Duodenal mucosa (tissue), 2 donors: ENCODE measurements around the gene CLIP2.
"Not testable (repeated sequence)": the region's sequence is repeated elsewhere in the genome, so short reads cannot be mapped to it uniquely, and the experiment has no call there.

Experiments
- H3K27ac ChIP-seq: one replicate; pipeline ENCODE4 v1.7.0; 2013; ENCODE audit warnings: low read depth, low read length
- H3K27me3 ChIP-seq, 2 donors: one replicate each; pipeline ENCODE4 v1.7.0; 2013; ENCODE audit warnings: low read length in 2 of 2, control low read depth in 1 of 2; ENCODE audit not compliant: insufficient read depth in 2 of 2, control insufficient read depth in 1 of 2
- H3K36me3 ChIP-seq, 2 donors: one replicate each; pipeline ENCODE4 v1.7.0; 2013; ENCODE audit warnings: low read length in 2 of 2, control low read depth in 1 of 2; ENCODE audit not compliant: insufficient read depth in 2 of 2, control insufficient read depth in 1 of 2
- H3K4me1 ChIP-seq, 2 donors: one replicate each; pipeline ENCODE4 v1.7.0; 2013; ENCODE audit warnings: low read length in 2 of 2, control low read depth in 1 of 2; ENCODE audit not compliant: insufficient read depth in 2 of 2, control insufficient read depth in 1 of 2
- H3K4me3 ChIP-seq, 2 donors: one replicate each; pipeline ENCODE4 v1.7.0; 2013; ENCODE audit warnings: low read length in 2 of 2, low read depth in 1 of 2
- H3K9ac ChIP-seq, 2 donors: one replicate each; pipeline ENCODE4 v1.7.0; 2013; ENCODE audit warnings: low read length in 2 of 2, low read depth in 1 of 2
- H3K9me3 ChIP-seq, 2 donors: one replicate each; pipeline ENCODE4 v1.7.0; 2013; ENCODE audit warnings: low read length in 2 of 2, control low read depth in 1 of 2; ENCODE audit not compliant: control insufficient read depth in 1 of 2

CLIP2 gene

GRCh38 chr7:74349621-74350020 is 60.4 kb downstream of the CLIP2 start:
- Histone ChIP-seq H3K4me1 (no peaks in the 10 kb centered on the region), H3K27ac (no peak overlapping the region), H3K4me3 (no peak overlapping the region), H3K9ac (no peak overlapping the region), H3K27me3 (no peaks in the 10 kb centered on the region), H3K36me3 (peaks cover 0 to 11% of the 10 kb centered on the region in 2 donors), H3K9me3 (no peaks in the 10 kb centered on the region)

DNA sequence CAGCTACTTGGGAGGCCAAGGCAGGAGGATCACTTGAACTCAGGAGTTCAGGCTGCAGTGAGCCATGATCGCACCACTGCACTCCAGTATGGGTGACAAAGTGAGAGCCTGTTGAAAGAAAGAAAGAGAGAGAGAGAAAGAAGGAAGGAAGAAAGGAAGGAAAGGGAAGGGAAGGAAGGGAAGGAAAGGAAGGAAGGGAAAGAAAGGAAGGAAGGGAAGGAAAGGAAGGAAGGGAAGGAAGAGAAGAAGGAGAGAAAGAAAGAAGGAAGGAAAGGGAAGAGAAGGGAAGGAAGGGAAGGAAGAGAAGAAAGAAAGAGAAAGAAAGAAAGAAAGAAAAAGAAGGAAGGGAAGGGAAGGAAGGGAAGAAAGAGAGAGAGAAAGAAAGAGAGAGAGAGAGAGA is 61.5 kb downstream of the CLIP2 start:
- H3K27me3 ChIP-seq = no peaks in the 10 kb centered on the region
- no peaks in the 10 kb centered on the region for H3K4me1 ChIP-seq
- no peak overlapping the region for H3K4me3 ChIP-seq
- H3K9ac ChIP-seq = no peak overlapping the region
- no peak overlapping the region for H3K27ac ChIP-seq
- peaks cover 3 to 18% of the 10 kb centered on the region in 2 donors for H3K36me3 ChIP-seq
- H3K9me3 ChIP-seq = no peaks in the 10 kb centered on the region

DNA sequence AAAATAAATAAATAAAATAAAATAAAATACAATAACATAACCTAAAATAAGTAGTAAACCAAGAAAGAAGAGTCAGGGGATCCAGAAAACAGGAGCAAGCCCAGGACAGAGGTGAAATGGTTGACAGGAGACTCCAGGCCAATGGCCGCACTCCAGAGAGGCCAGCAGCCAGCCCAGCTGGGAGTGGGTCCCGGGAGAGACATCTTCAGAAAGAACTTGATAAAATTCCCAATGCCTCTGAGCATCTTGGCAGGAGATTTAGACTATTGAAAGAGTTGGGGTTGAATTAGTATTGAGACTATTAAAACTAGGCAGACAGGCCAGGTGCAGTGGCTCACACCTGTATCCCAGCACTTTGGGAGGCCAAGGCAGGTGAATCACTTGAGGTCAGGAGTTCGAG is 62.6 kb downstream of the CLIP2 start:
- Histone ChIP-seq H3K9me3 (peaks cover 2 to 3% of the 10 kb centered on the region in 2 donors), H3K27me3 (no peaks in the 10 kb centered on the region), H3K36me3 (peaks cover 11 to 29% of the 10 kb centered on the region in 2 donors), H3K27ac (no peak overlapping the region), H3K4me3 (no peak overlapping the region), H3K4me1 (no peaks in the 10 kb centered on the region), H3K9ac (no peak overlapping the region)

GRCh38 chr7:74352551-74353138 is 63.4 kb downstream of the CLIP2 start:
- not testable (repeated sequence) for H3K27ac ChIP-seq, H3K4me3 ChIP-seq, H3K4me1 ChIP-seq, H3K9me3 ChIP-seq, H3K9ac ChIP-seq, H3K27me3 ChIP-seq
- H3K36me3 ChIP-seq = peaks cover 11 to 35% of the 10 kb centered on the region in 2 donors

DNA sequence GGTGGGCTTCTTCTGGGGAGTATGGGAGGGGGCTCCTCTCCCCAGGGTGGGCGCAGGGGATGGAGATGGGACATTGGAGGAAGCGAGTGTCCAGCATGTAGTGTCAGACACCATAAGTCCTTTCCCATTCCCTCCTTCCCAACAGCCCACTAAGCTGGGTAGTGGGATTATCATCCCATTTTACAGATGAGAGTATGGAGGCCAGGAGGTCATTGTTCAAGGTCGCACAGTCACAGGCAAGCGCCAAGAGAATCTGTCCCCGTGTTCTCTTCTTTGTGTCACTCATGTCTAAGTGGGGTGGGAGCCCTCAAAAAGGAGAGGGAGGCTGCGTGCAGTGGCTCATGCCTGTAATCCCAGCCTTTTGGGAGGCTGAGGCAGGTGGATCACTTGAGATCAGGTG is 64.8 kb downstream of the CLIP2 start:
- H3K4me1 ChIP-seq = no peaks in the 10 kb centered on the region
- H3K4me3 ChIP-seq = no peak overlapping the region
- peaks cover 2 to 3% of the 10 kb centered on the region in 2 donors for H3K9me3 ChIP-seq
- H3K36me3 ChIP-seq = peaks cover 11 to 38% of the 10 kb centered on the region in 2 donors
- H3K27ac ChIP-seq = no peak overlapping the region
- no peaks in the 10 kb centered on the region for H3K27me3 ChIP-seq
- no peak overlapping the region for H3K9ac ChIP-seq

DNA sequence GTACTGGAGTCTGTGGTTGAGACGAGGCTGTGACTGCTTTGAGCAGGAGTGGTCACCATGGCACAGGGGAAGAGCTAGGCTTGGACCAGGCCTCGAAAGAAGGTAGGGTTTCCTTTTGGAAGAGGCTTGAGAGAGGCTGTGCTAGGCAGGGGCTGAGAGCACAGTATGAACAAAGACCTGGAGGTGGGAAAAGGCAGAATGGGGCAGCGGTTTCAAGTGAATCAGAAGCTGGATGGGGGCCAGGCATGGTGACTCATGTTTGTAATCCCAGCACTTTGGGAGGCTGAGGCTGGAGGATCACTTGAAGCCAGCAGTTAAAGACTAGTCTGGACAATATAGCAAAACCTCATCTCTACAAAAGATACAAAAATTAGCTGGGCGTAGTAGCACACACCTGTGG is 65.9 kb downstream of the CLIP2 start:
- no peak overlapping the region for H3K27ac ChIP-seq
- H3K9me3 ChIP-seq = peaks cover 2 to 3% of the 10 kb centered on the region in 2 donors
- H3K27me3 ChIP-seq = no peaks in the 10 kb centered on the region
- no peak overlapping the region for H3K9ac ChIP-seq
- H3K4me3 ChIP-seq = no peak overlapping the region
- H3K4me1 ChIP-seq = no peaks in the 10 kb centered on the region
- H3K36me3 ChIP-seq = peaks cover 11 to 46% of the 10 kb centered on the region in 2 donors

- H3K4me1 ChIP-seq = no peaks in the 10 kb centered on the region
- H3K27me3 ChIP-seq = no peaks in the 10 kb centered on the region
- H3K27ac ChIP-seq = no peak overlapping the region
- H3K9me3 ChIP-seq = peaks cover 2 to 3% of the 10 kb centered on the region in 2 donors
- no peak overlapping the region for H3K9ac ChIP-seq
- H3K36me3 ChIP-seq = peaks cover 11 to 57% of the 10 kb centered on the region in 2 donors
- H3K4me3 ChIP-seq = no peak overlapping the region
Observed at GRCh38 chr7:74356589-74357315, 67.5 kb downstream of the CLIP2 start.

- Histone ChIP-seq H3K4me3 (no peak overlapping the region), H3K9me3 (peaks cover 2 to 3% of the 10 kb centered on the region in 2 donors), H3K9ac (no peak overlapping the region), H3K36me3 (peaks cover 11 to 55% of the 10 kb centered on the region in 2 donors), H3K4me1 (no peaks in the 10 kb centered on the region), H3K27ac (no peak overlapping the region), H3K27me3 (no peaks in the 10 kb centered on the region)
Observed at GRCh38 chr7:74360008-74360407, 70.8 kb downstream of the CLIP2 start.

DNA sequence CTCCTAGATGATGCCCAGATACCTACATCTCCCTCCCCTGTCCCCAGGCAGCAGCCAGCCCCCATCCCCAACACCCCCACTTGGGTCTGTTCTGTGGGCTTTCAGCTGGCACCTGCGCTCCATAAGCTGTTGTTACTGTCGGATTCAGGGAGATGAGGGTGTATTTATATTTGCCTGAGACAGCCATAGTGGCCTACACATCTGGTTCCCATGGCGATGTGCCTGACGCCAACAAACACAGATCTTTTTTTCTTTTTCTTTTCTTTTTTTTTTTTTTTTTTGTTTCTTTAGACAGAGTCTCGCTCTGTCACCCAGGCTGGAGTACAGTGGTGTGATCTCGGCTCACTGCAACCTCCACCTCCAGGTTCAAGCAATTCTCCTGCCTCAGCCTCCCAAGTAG is 73.1 kb downstream of the CLIP2 start:
- H3K36me3 ChIP-seq = peaks cover 0 to 40% of the 10 kb centered on the region in 2 donors

DNA sequence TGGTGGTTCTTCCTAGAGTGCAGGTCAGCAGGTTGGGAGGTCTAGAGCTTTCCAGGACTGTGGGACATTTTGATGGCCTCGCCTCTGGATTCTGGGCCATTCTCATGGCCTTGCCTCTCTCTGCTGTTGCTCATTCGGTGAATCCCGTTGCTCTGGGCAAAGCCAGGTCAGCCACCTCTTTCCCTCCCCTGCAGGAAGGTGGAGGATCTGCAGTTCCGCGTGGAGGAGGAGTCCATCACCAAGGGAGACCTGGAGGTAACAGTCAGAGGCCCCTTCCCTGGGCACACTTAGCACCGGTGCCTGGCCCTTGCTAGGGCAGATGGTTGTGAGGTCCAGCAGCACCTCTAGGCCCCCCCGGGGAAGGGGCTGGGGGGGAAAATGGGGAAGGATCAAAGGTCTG is 74.9 kb downstream of the CLIP2 start:
- Histone ChIP-seq H3K9me3 (no peaks in the 10 kb centered on the region), H3K4me1 (peaks cover 0 to 4% of the 10 kb centered on the region in 2 donors), H3K27me3 (no peaks in the 10 kb centered on the region), H3K4me3 (no peak overlapping the region), H3K36me3 (peaks cover 0 to 35% of the 10 kb centered on the region in 2 donors), H3K9ac (no peak overlapping the region), H3K27ac (no peak overlapping the region)

More for the DNA sequence above, 73.1 kb downstream of the CLIP2 start:
- Histone ChIP-seq H3K4me3 (no peak overlapping the region), H3K27me3 (no peaks in the 10 kb centered on the region), H3K9ac (no peak overlapping the region), H3K27ac (no peak overlapping the region), H3K4me1 (peaks cover 0 to 4% of the 10 kb centered on the region in 2 donors), H3K9me3 (no peaks in the 10 kb centered on the region)
